Hepatocyte (in vitro differentiated cells): ENCODE measurements around the gene RFX4.

ENCODE experiments used
- EZH2 ChIP-seq: fragments of 200-600 bp; sonication (generic); IDR thresholded peaks from 2 replicates; pipeline ENCODE4 v1.6.1; 2016; ENCODE audit warnings: antibody characterized with exemption, mild to moderate bottlenecking, borderline replicate concordance
- EZH2phosphoT487 ChIP-seq: fragments of 200-600 bp; sonication (generic); IDR thresholded peaks from one replicate; pipeline ENCODE4 v1.6.1; 2018; ENCODE audit warnings: antibody characterized with exemption, mild to moderate bottlenecking, low read depth, moderate library complexity; ENCODE audit not compliant: unreplicated experiment, severe bottlenecking
- TF ChIP-seq, protein P1 (sequence below): fragments of 200-600 bp; sonication (generic); IDR thresholded peaks from 2 replicates; pipeline ENCODE4 v1.5.1; 2016; ENCODE audit warnings: antibody characterized with exemption, mild to moderate bottlenecking; ENCODE audit not compliant: poor library complexity

DNA sequence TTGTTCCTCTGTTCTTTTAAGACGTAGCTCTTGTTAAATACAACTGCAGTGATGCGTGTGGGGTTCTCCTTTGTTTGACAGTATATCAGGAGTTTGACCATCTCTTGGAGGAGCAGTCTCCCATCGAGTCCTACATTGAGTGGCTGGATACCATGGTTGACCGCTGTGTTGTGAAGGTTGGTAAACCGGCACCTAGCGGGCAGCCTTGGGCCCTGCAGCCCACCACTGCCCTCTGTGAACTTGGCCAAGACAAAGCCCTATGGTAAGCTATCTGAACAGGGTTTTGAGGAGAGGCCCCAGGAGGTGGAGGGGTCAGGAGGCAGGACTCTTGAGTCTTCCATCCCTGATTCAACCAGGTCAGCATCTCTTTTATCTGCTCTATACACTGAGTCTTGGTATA lies 137.1 kb downstream of the RFX4 start:
- TF ChIP-seq, protein P1, sequence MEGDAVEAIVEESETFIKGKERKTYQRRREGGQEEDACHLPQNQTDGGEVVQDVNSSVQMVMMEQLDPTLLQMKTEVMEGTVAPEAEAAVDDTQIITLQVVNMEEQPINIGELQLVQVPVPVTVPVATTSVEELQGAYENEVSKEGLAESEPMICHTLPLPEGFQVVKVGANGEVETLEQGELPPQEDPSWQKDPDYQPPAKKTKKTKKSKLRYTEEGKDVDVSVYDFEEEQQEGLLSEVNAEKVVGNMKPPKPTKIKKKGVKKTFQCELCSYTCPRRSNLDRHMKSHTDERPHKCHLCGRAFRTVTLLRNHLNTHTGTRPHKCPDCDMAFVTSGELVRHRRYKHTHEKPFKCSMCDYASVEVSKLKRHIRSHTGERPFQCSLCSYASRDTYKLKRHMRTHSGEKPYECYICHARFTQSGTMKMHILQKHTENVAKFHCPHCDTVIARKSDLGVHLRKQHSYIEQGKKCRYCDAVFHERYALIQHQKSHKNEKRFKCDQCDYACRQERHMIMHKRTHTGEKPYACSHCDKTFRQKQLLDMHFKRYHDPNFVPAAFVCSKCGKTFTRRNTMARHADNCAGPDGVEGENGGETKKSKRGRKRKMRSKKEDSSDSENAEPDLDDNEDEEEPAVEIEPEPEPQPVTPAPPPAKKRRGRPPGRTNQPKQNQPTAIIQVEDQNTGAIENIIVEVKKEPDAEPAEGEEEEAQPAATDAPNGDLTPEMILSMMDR, result no peak
- no peak for TF ChIP-seq EZH2phosphoT487
- TF ChIP-seq EZH2, result no peak
